NOMO-1 treated with DMSO at 0.1 percent for 48 hours (cell line): ENCODE data around the gene ERCC5.

Experiments used
- DNase-seq: peaks from one replicate; lab custom pipeline; 2025; ENCODE audit not compliant: unreplicated experiment; lab: John Stamatoyannopoulos, UW

ERCC5 gene

GRCh38 chr13:102839462-102839861 lies 6.4 kb upstream of the ERCC5 start:
- no peak for DNase-seq

GRCh38 chr13:102845289-102845629 lies 573 bp upstream of the ERCC5 start:
- no peak for DNase-seq

GRCh38 chr13:102846261-102847015 lies 606 bp downstream of the ERCC5 start:
- DNase-seq = peak; percentile 83

GRCh38 chr13:102847272-102848234 lies 1.7 kb downstream of the ERCC5 start:
- DNase-seq = peak; percentile 39

- DNase-seq = no peak
These were observed 3.1 kb downstream of the ERCC5 start for GRCh38 chr13:102848956-102849355.

GRCh38 chr13:102852556-102852955 lies 6.7 kb downstream of the ERCC5 start:
- no peak for DNase-seq

GRCh38 chr13:102854675-102855074 lies 8.8 kb downstream of the ERCC5 start:
- no peak for DNase-seq

GRCh38 chr13:102856557-102856956 lies 10.7 kb downstream of the ERCC5 start:
- no peak for DNase-seq

- no peak for DNase-seq
These were observed 16.9 kb downstream of the ERCC5 start for GRCh38 chr13:102862624-102863210.

GRCh38 chr13:102863590-102863989 lies 17.8 kb downstream of the ERCC5 start:
- no peak for DNase-seq

GRCh38 chr13:102868366-102868936 lies 22.6 kb downstream of the ERCC5 start:
- no peak for DNase-seq

GRCh38 chr13:102869948-102870676 lies 24.3 kb downstream of the ERCC5 start:
- no peak for DNase-seq

GRCh38 chr13:102870677-102871415 lies 25.0 kb downstream of the ERCC5 start:
- DNase-seq = peak; percentile 11

GRCh38 chr13:102872131-102872530 lies 26.3 kb downstream of the ERCC5 start:
- DNase-seq = no peak

GRCh38 chr13:102872531-102872930 lies 26.7 kb downstream of the ERCC5 start:
- DNase-seq = no peak

GRCh38 chr13:102873653-102874052 lies 27.8 kb downstream of the ERCC5 start:
- DNase-seq = no peak

GRCh38 chr13:102875256-102875655 lies 29.4 kb downstream of the ERCC5 start:
- DNase-seq = no peak

- DNase-seq = no peak
These were observed 31.5 kb downstream of the ERCC5 start for GRCh38 chr13:102877303-102877702.

GRCh38 chr13:102878481-102878880 lies 32.6 kb downstream of the ERCC5 start:
- no peak for DNase-seq
